DMS114 treated with DMSO at 0.1 percent for 48 hours (cell line): ENCODE measurements around the gene CAD.
A peak's percentile ranks its signal among the peaks of the same experiment; 100 is the strongest.
"Not testable (repeated sequence)": the region's sequence is repeated elsewhere in the genome, so short reads cannot be mapped to it uniquely, and the experiment has no call there.

ENCODE experiments used
- DNase-seq: peaks from one replicate; lab custom pipeline; 2025; ENCODE audit not compliant: unreplicated experiment; lab: John Stamatoyannopoulos, UW

CAD gene

GRCh38 chr2:27217173-27218121 lies at the start of gene CAD:
Gene CAD, plus strand, starts transcription at chr2:27217369. Its CDS starts 183 bp downstream, at chr2:27217552.
- DNase-seq, result peak; percentile 83

GRCh38 chr2:27170581-27171337 lies 46.4 kb upstream of the CAD start:
- DNase-seq, result no peak

GRCh38 chr2:27171351-27171848 lies 45.8 kb upstream of the CAD start:
- no peak for DNase-seq

GRCh38 chr2:27174638-27175037 lies 42.5 kb upstream of the CAD start:
- DNase-seq, result no peak

- no peak for DNase-seq
Measured at GRCh38 chr2:27175330-27175729, 41.8 kb upstream of the CAD start.

GRCh38 chr2:27175781-27176180 lies 41.4 kb upstream of the CAD start:
- DNase-seq, result not testable (repeated sequence)

- DNase-seq, result no peak
Measured at GRCh38 chr2:27177441-27178351, 39.5 kb upstream of the CAD start.

GRCh38 chr2:27178469-27178868 lies 38.7 kb upstream of the CAD start:
- no peak for DNase-seq

- no peak for DNase-seq
Measured at GRCh38 chr2:27179344-27180000, 37.7 kb upstream of the CAD start.

- no peak for DNase-seq
Measured at GRCh38 chr2:27182346-27182745, 34.8 kb upstream of the CAD start.

GRCh38 chr2:27184115-27184514 lies 33.1 kb upstream of the CAD start:
- no peak for DNase-seq

GRCh38 chr2:27185331-27186026 lies 31.7 kb upstream of the CAD start:
- no peak for DNase-seq

- DNase-seq, result no peak
Measured at GRCh38 chr2:27186613-27187345, 30.4 kb upstream of the CAD start.

GRCh38 chr2:27189989-27190388 lies 27.2 kb upstream of the CAD start:
- DNase-seq, result no peak

GRCh38 chr2:27191070-27191829 lies 25.9 kb upstream of the CAD start:
- DNase-seq, result peak; percentile 73

GRCh38 chr2:27194538-27195354 lies 22.4 kb upstream of the CAD start:
- no peak for DNase-seq

GRCh38 chr2:27195799-27196198 lies 21.4 kb upstream of the CAD start:
- DNase-seq, result not testable (repeated sequence)
